NT2/D1 (cell line): Measurements from ENCODE around the gene RNF138.

Experiments
- SUZ12 ChIP-seq: IDR thresholded peaks from 2 replicates; pipeline ENCODE4 v1.6.1; 2011; ENCODE audit not compliant: insufficient read length, insufficient read depth; ENCODE audit errors: extremely low read depth
- YY1 ChIP-seq: IDR thresholded peaks from 2 replicates; pipeline ENCODE4 v1.6.1; 2011; ENCODE audit not compliant: insufficient read length, insufficient read depth
- ZNF274 ChIP-seq: IDR thresholded peaks from 2 replicates; pipeline ENCODE4 v1.6.1; 2011; ENCODE audit warnings: mild to moderate bottlenecking, low read depth, low read length

GRCh38 chr18:32048507-32049091 is 43.1 kb upstream of the RNF138 start:
- TF ChIP-seq ZNF274 (no peak), YY1 (no peak), SUZ12 (no peak)
